Right ventricle myocardium inferior (tissue), 1 donor: ENCODE measurements around the gene SIRT6. TPM values are rescaled to one million over a fixed set of nuclear protein-coding genes. Genes with fewer than 3 reads are reported as not detected.
"Not testable (repeated sequence)": the region's sequence is repeated elsewhere in the genome, so short reads cannot be mapped to it uniquely, and the experiment has no call there.

ENCODE experiments used
- ATAC-seq: fragments of 200-7000 bp; cut with Tn5 transposase; one replicate; pipeline ENCODE4 v1.9.1; 2020; ENCODE audit warnings: mild to moderate bottlenecking, moderate library complexity
- DNase-seq: peaks from one replicate; pipeline ENCODE4 v3.0.0; 2021; ENCODE audit errors: missing footprints
- intact Hi-C: fragments of 100-400 bp; cut with DNase I; formaldehyde crosslinking; loops from one replicate; pipeline ENCODE4 v1.11.0; 2022
- total RNA-seq: library from RNA; stranded (reverse); fragmentation: NEBNext Ultra II Directional; extraction: Animal tissue kit (Norgen Biotek cat#: 25700); gene quantifications from one replicate; pipeline ENCODE4 v1.2.1, GENCODE V29; 2021
- donor health status: DM: no; HTN: yes; CAD: no; lungs with severe emphysema.

Gene SIRT6
- total RNA-seq, 1 donor from 2014 or later: 10.4 TPM

- no peak for ATAC-seq
- intact Hi-C loops: no loop called here
- DNase-seq: no peak
Observed at GRCh38 chr19:4149518-4150288, 32.7 kb downstream of the SIRT6 start.

- intact Hi-C loops: loop anchor here (5.0 kb wide), 1 partner anchor 157 kb away; the partner anchor contains the start of gene EEF2
- ATAC-seq: no peak
Observed at GRCh38 chr19:4144666-4145249, 37.6 kb downstream of the SIRT6 start.

GRCh38 chr19:4142916-4143315 is 39.4 kb downstream of the SIRT6 start:
- DNase-seq, ATAC-seq: not testable (repeated sequence)
- intact Hi-C loops: loop anchor here (5.0 kb wide), 1 partner anchor 156 kb away; the partner anchor contains the start of gene EEF2

More at GRCh38 chr19:4144666-4145249, 37.6 kb downstream of the SIRT6 start:
- DNase-seq: no peak

GRCh38 chr19:4140237-4140711 is 42.1 kb downstream of the SIRT6 start:
- DNase-seq (no peak), ATAC-seq (peak; percentile 80)
- intact Hi-C loops: loop anchor here (5.0 kb wide), 1 partner anchor 153 kb away; the partner anchor contains the start of gene EEF2

GRCh38 chr19:4139614-4140236 is 42.6 kb downstream of the SIRT6 start:
- peak; percentile 82 for ATAC-seq
- DNase-seq: peak; percentile 88
- intact Hi-C loops: loop anchor here (5.0 kb wide), 1 partner anchor 152 kb away; the partner anchor contains the start of gene EEF2

GRCh38 chr19:4138445-4138844 is 43.9 kb downstream of the SIRT6 start:
- intact Hi-C loops: no loop called here
- ATAC-seq (no peak), DNase-seq (no peak)

- intact Hi-C loops: no loop called here
- ATAC-seq (no peak), DNase-seq (no peak)
Observed at GRCh38 chr19:4136680-4137088, 45.7 kb downstream of the SIRT6 start.

GRCh38 chr19:4135386-4135785 is 47.0 kb downstream of the SIRT6 start:
- ATAC-seq, intact Hi-C loops, DNase-seq: not testable (repeated sequence)

GRCh38 chr19:4134351-4134750 is 48.0 kb downstream of the SIRT6 start:
- ATAC-seq (no peak), DNase-seq (no peak)
- intact Hi-C loops: no loop called here

- intact Hi-C loops: no loop called here
- ATAC-seq (no peak), DNase-seq (no peak)
Observed at GRCh38 chr19:4130744-4131438, 51.5 kb downstream of the SIRT6 start.

GRCh38 chr19:4129050-4129449 is 53.3 kb downstream of the SIRT6 start:
- not testable (repeated sequence) for ATAC-seq, DNase-seq
- intact Hi-C loops: loop anchor here (10.0 kb wide), 1 partner anchor 144 kb away; the partner anchor contains the start of gene EEF2

- intact Hi-C loops: loop anchor here (10.0 kb wide), 1 partner anchor 143 kb away; the partner anchor contains the start of gene EEF2
- DNase-seq, ATAC-seq: not testable (repeated sequence)
Observed at GRCh38 chr19:4127322-4127721, 55.0 kb downstream of the SIRT6 start.

GRCh38 chr19:4124638-4125037 is 57.7 kb downstream of the SIRT6 start:
- intact Hi-C loops: loop anchor here (5.0 to 10.0 kb wide), 3 partner anchors 57 to 140 kb away; partner anchors contain the start of genes ANKRD24, EEF2, SIRT6 and ZBTB7A
- ATAC-seq (no peak), DNase-seq (no peak)

Other genes starting within 250 kb of the SIRT6 start
- 627 TPM for gene NMRK2, start 249.5 kb downstream of the SIRT6 start, total RNA-seq
- gene DAPK3, start 211.5 kb downstream of the SIRT6 start, total RNA-seq: 67.5 TPM
- 2,154 TPM for gene EEF2, start 197.1 kb downstream of the SIRT6 start, total RNA-seq
- 16.1 TPM for gene PIAS4, start 174.8 kb downstream of the SIRT6 start, total RNA-seq
- 30.8 TPM for gene ZBTB7A, start 115.7 kb downstream of the SIRT6 start, total RNA-seq
- gene MAP2K2, start 58.4 kb downstream of the SIRT6 start, total RNA-seq: 138 TPM
- not detected for gene CREB3L3, start 28.9 kb downstream of the SIRT6 start, total RNA-seq
- 0.19 TPM for gene ANKRD24, start 126 bp upstream of the SIRT6 start, total RNA-seq
- 0.73 TPM for gene EBI3, start 47.0 kb upstream of the SIRT6 start, total RNA-seq
- 9.2 TPM for gene YJU2, start 64.5 kb upstream of the SIRT6 start, total RNA-seq
- not detected for gene SHD, start 96.7 kb upstream of the SIRT6 start, total RNA-seq
- not detected for gene TMIGD2, start 119.8 kb upstream of the SIRT6 start, total RNA-seq
- not detected for gene FSD1, start 122.0 kb upstream of the SIRT6 start, total RNA-seq
- gene STAP2, start 156.3 kb upstream of the SIRT6 start, total RNA-seq: 4.3 TPM
- gene MPND, start 161.0 kb upstream of the SIRT6 start, total RNA-seq: 21.0 TPM
- gene SH3GL1, start 218.0 kb upstream of the SIRT6 start, total RNA-seq: 22.0 TPM
- 5.9 TPM for gene CHAF1A, start 220.1 kb upstream of the SIRT6 start, total RNA-seq